Body of pancreas (tissue), 4 donors: Measurements from ENCODE around the gene SERP1. TPM values are rescaled to one million over a fixed set of nuclear protein-coding genes. Genes with fewer than 3 reads are reported as not detected.
A peak's percentile ranks its signal among the peaks of the same experiment; 100 is the strongest.

Source experiments
- ATAC-seq: fragments of 150-250 bp; one replicate; pipeline ENCODE4 v1.9.1; 2016
- DNase-seq, 4 donors: peaks; one replicate each; pipeline ENCODE4 v3.0.0-alpha.2; 2019
- H3K27ac ChIP-seq, 4 donors: fragments of 200-600 bp; sonication (generic); 1 replicate in 3 of 4; 2 replicates in 1 of 4; pipeline versions ENCODE4 v1.5.1 to v1.6.1; 2016 to 2019; ENCODE audit warnings: mild to moderate bottlenecking in 1 of 4, mixed read lengths in 1 of 4, moderate library complexity in 1 of 4
- H3K27me3 ChIP-seq, 2 donors: fragments of 200-600 bp; sonication (generic); one replicate each; pipeline ENCODE4 v1.6.0; 2016; ENCODE audit warnings: mild to moderate bottlenecking in 1 of 2
- H3K36me3 ChIP-seq, 2 donors: fragments of 200-600 bp; sonication (generic); replicated peaks in 1 of 2; 2 replicates each; pipeline ENCODE4 v1.5.1; 2016; ENCODE audit warnings: low read depth in 2 of 2; ENCODE audit not compliant: insufficient read depth in 1 of 2
- H3K4me1 ChIP-seq: fragments of 200-600 bp; sonication (generic); one replicate; pipeline ENCODE4 v1.6.0; 2016
- H3K4me3 ChIP-seq, 2 donors: fragments of 200-600 bp; sonication (generic); 1 replicate in 1 of 2; 2 replicates in 1 of 2; pipeline ENCODE4 v1.5.1; 2016 to 2019
- H3K9me3 ChIP-seq, 3 donors: fragments of 200-600 bp; sonication (generic); 1 replicate in 2 of 3; 2 replicates in 1 of 3; pipeline ENCODE4 v1.5.1; 2016
- POLR2A ChIP-seq, 3 donors: fragments of 450-650 bp; IDR thresholded peaks; one replicate each; pipeline ENCODE4 v1.6.1; 2016; ENCODE audit warnings: antibody characterized with exemption in 3 of 3, mild to moderate bottlenecking in 2 of 3
- WGBS, 2 donors: methylation state at CpG; one replicate each; pipeline ENCODE4 v1.1.5; 2017; 5-methylcytosine and 5-hydroxymethylcytosine counted together
- intact Hi-C: fragments of 100-400 bp; cut with DNase I; formaldehyde crosslinking; loops from one replicate; pipeline ENCODE4 v1.15.1; 2023
- total RNA-seq, 2 donors: library from RNA; depleted of rRNA; stranded (reverse); fragments of >200 nt; gene quantifications; one replicate each; pipeline ENCODE4 v1.1.0, GENCODE V29; 2016
- TF ChIP-seq, protein P1 (sequence below), 7 experiments: fragments of 450-650 bp in 4 of 7; fragments of 200-600 bp in 3 of 7; sonication (generic) in 3 of 7; IDR thresholded peaks; one replicate each; pipeline ENCODE4 v1.5.1; 2016 to 2019; ENCODE audit warnings: antibody characterized with exemption in 7 of 7

Gene SERP1
- total RNA-seq, 2 donors from 2014 or later, result 277 to 1,534 TPM

- Histone ChIP-seq H3K9me3 (no peaks in the 10 kb centered on the region), H3K36me3 (peaks cover 0 to 7% of the 10 kb centered on the region in 2 donors), H3K4me1 (no peaks in the 10 kb centered on the region), H3K27me3 (no peaks in the 10 kb centered on the region), H3K4me3 (no peak overlapping the region), H3K27ac (no peak overlapping the region)
- ATAC-seq (no peak), DNase-seq (no peak)
- 68 to 83% methylated on average over 1 of the region's 1 CpG for WGBS, 2 donors
- TF ChIP-seq POLR2A (IDR thresholded peaks at IDR 0.05), result no peak
- intact Hi-C loops, result no loop called here
These were observed 36.7 kb upstream of the SERP1 start for GRCh38 chr3:150583028-150583427.

GRCh38 chr3:150582620-150583019, 36.3 kb upstream of the SERP1 start:
- Histone ChIP-seq H3K4me3 (no peak overlapping the region), H3K27me3 (no peaks in the 10 kb centered on the region), H3K9me3 (no peaks in the 10 kb centered on the region), H3K36me3 (peaks cover 0 to 7% of the 10 kb centered on the region in 2 donors), H3K4me1 (no peaks in the 10 kb centered on the region), H3K27ac (no peak overlapping the region)
- TF ChIP-seq POLR2A (IDR thresholded peaks at IDR 0.05), result no peak
- TF ChIP-seq, protein P1, sequence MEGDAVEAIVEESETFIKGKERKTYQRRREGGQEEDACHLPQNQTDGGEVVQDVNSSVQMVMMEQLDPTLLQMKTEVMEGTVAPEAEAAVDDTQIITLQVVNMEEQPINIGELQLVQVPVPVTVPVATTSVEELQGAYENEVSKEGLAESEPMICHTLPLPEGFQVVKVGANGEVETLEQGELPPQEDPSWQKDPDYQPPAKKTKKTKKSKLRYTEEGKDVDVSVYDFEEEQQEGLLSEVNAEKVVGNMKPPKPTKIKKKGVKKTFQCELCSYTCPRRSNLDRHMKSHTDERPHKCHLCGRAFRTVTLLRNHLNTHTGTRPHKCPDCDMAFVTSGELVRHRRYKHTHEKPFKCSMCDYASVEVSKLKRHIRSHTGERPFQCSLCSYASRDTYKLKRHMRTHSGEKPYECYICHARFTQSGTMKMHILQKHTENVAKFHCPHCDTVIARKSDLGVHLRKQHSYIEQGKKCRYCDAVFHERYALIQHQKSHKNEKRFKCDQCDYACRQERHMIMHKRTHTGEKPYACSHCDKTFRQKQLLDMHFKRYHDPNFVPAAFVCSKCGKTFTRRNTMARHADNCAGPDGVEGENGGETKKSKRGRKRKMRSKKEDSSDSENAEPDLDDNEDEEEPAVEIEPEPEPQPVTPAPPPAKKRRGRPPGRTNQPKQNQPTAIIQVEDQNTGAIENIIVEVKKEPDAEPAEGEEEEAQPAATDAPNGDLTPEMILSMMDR (IDR thresholded peaks at IDR 0.05), result no peak
- DNase-seq, result no peak
- intact Hi-C loops, result no loop called here
- 59 to 71% methylated on average over 2 of the region's 2 CpGs for WGBS, 2 donors
- no peak for ATAC-seq

DNA sequence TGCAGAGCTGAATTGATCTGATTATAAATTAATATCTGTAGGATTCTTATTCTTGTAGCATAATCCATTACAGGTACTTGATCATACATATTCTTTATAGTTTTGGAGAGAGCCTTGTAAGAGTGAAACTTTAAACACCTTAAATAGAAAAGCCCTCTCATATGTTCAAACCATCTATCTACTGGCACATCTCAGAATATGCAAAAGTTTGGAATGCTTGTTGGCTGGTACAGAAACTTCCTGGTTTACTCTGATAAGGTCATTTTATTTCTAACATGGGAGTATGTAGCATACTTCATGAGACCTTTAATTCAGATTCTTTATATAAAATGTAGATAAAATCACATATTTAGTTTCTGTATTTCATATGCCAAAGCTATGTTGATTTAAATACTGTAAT, 34.9 kb upstream of the SERP1 start:
- Histone ChIP-seq H3K4me1 (no peaks in the 10 kb centered on the region), H3K9me3 (no peaks in the 10 kb centered on the region), H3K36me3 (peaks cover 0 to 11% of the 10 kb centered on the region in 2 donors), H3K27me3 (no peaks in the 10 kb centered on the region), H3K27ac (peak overlapping the region in 1 of 4 donors; percentile 38), H3K4me3 (no peak overlapping the region)
- TF ChIP-seq POLR2A (IDR thresholded peaks at IDR 0.05), result no peak
- TF ChIP-seq, protein P1 (IDR thresholded peaks at IDR 0.05), result no peak
- ATAC-seq, result no peak
- no peak for DNase-seq
- intact Hi-C loops, result no loop called here

GRCh38 chr3:150577855-150578254, 31.6 kb upstream of the SERP1 start:
- no peak for TF ChIP-seq POLR2A (IDR thresholded peaks at IDR 0.05)
- TF ChIP-seq, protein P1 (IDR thresholded peaks at IDR 0.05), result no peak
- Histone ChIP-seq H3K27me3 (no peaks in the 10 kb centered on the region), H3K27ac (no peak overlapping the region), H3K4me1 (no peaks in the 10 kb centered on the region), H3K4me3 (no peak overlapping the region), H3K9me3 (no peaks in the 10 kb centered on the region), H3K36me3 (peaks cover 0 to 16% of the 10 kb centered on the region in 2 donors)
- intact Hi-C loops, result no loop called here
- WGBS, 2 donors, result 49 to 50% methylated on average over 1 of the region's 1 CpG
- DNase-seq, result no peak
- ATAC-seq, result no peak

DNA sequence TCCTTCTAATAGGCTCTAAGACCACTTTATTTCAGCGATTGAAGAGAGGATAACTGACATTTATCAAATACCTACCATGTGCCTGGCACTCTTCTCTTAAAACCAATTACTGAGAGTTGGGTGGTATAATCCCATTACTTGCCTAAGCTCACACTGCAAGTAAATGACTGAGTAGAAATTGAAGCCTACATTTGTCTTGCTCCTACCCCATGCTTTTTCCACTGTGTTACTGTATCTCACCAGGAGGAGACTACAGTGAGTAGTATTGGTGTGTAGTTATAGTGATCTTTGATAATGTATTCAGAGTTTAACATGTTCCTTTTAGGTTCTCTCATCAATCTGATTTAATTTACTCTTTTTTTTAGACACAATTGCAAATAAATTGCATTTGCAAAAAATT, 21.0 kb upstream of the SERP1 start:
- no peaks in the 10 kb centered on the region for H3K9me3 ChIP-seq
- WGBS, 2 donors, result 83 to 92% methylated on average over 1 of the region's 1 CpG
- no peak for TF ChIP-seq POLR2A (IDR thresholded peaks at IDR 0.05)
- TF ChIP-seq, protein P1 (IDR thresholded peaks at IDR 0.05), result no peak
- ATAC-seq (no peak), DNase-seq (no peak)
- H3K27ac ChIP-seq, result no peak overlapping the region
- H3K27me3 ChIP-seq, result no peaks in the 10 kb centered on the region
- H3K4me3 ChIP-seq, result no peak overlapping the region
- intact Hi-C loops, result no loop called here
- H3K36me3 ChIP-seq, result peaks cover 0 to 35% of the 10 kb centered on the region in 2 donors
- H3K4me1 ChIP-seq, result no peaks in the 10 kb centered on the region
